GM03348 (cell line): Measurements from ENCODE around the gene DLG1.

ENCODE experiments used
- DNase-seq: peaks from one replicate; pipeline ENCODE4 v3.0.0; 2012; ENCODE audit warnings: low spot score

Gene DLG1

DNA sequence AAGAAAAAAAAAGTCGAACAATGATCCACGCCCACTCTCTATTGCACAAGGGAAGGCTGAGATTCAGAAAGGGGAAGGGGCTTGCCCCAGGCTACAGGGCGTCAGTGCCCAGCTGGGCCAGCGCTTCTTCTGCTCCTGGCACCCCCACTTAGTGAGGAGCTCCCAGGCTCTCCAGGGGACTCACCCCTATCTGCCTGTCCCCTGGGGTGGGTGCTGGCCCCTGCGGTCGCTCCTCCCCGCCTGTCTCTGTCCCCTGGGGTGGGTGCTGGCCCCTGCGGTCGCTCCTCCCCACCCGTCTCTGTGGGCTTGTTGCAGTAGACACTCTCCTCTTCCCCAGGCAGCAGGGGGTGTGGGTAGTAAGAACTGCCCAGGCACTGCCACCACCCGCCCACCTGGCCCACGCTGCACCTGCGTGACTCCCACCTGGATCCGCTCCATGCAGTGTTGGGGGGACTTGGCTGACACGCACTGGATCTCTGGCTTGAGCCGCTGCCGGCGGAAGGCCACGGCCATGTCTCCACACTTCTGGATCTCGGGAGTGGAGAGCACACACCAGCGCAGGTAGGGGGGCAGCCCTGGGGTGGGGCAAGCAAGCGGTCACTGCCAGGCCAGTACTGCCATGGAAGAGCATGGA lies 283.4 kb downstream of the DLG1 start:
- no peak for DNase-seq

DNA sequence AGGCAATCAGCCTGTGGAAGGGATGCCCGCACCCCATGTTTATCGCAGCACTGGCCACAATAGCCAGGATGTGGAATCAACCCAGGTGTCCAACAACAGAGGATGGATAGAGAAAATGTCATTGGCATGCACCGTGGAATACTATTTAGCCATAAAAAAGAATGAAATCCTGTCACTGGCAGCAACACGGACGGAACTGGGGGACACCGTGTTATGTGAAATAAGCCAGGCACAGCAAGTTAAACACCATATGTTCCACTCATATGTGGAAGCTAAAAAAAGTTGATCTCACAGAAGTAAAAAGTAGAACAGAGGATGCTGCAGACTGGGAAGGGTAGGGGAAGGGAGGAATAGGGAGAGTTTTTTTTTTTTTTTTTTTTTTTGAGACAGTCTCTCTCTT lies 284.4 kb downstream of the DLG1 start:
- DNase-seq: no peak

DNA sequence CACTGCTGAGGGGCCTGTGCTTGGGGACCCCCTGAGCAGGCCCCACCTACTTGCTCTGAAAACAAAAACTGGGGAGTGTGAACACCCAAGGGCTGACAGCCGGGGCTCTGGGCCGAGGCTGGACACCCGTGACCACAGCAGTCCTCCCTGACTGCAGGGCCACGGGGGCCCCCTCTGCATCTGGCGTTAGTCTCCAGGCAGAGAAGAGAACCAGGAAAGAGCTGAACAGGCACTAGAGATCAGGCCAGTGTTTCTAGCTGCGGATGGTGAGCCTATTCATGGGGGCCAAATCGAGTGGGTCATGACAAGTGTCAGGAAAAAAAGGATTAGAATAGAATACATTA lies 285.9 kb downstream of the DLG1 start:
- no peak for DNase-seq

DNA sequence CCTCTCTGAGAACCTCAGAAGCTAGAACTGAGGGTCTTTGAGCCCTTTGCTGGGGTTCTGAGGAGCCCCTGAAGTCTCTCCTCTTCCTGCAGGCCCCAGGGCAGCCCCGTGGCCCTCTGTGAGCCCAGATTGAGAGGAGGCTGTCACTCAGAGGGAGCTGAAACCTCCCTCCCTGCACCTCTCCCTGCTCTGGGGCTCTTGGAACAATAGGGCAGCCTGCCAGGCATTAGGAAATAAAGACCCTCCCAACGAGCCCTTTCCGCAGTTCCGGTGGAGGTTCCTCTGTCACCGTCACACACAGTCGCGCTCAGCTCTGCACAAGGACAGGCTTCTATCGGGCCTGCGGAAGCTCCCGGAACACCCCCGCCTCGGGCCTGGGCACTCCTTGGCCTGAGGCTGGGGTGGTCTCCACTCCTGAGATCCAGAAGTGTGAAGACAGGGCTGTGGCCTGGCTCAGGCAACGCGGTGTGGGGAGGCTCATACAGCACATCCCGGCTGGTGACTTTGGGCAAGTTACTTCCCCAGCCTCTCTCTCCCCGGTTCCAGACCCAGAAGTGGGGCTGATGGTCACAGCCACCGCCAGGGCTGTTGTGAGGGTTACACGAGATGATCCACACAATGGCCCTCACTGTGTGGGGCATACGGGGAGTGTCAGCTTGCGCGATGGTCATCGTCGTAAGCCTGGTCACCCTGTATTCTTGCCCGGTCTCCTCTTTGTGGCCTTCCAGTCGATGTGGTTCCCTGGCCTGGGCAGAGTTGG lies 286.5 kb downstream of the DLG1 start:
- no peak for DNase-seq

DNA sequence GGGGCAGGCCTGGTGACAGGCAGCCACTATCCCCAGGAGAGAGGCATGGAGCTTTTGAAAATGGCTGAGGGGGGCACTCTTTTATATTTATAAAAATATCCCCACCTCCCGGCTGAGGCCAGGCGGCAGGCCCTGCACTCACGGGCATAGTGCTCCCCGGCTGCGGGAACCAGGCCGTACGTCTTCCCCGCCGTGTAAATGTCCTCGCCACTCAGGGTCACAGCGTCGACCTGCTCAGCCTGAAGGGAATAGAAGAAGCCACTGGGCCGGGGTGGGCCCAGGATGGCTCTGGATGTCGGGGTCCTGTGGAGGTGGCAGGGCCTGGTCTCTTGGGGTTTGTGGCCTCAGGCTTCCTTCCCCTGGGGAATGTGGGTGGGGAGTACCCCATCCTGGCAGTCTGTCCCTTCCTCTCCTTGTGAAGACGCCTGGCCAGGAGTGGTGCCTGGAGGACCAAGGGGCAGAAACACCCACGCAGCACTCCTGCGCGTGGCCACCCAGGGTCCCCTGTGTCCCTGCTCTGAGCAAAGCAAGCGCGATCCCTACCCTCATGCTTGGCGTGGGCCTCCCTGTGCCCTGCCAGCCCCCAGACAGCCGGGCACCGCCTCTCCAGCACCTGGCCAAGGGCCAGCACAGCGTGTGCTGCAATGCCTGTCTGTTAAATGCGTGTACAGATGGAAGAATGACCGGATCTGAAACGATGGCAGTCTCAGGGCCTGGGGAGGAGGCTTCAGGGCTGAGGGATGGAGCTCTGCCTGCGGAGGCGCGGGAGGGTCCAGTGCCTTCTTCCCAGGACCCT lies 287.7 kb downstream of the DLG1 start:
- no peak for DNase-seq

DNA sequence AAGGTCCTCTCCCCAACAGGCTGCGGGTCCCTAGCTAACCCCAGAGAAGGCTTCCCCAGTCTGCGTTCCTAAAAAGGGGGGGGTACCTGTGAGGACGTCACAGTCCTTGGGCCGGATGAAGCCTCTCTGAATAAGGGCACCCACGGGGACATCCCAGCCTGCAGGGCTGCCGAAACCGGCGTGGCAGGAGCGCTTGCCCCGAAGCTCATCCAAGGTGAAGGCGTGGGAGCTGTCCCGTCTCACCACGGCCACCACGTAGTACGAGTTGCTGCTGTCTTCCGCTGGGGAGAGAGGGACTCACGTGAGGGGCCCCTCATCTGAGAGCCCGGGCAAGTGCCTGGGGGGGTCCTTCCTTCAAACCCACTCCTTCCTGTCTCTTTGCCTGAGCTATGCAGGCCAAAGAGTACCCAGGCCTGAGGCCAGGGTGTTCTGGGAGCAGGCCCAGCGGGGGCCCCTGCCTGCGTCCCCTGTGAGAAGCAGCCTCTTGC lies 288.8 kb downstream of the DLG1 start:
- DNase-seq: no peak

DNA sequence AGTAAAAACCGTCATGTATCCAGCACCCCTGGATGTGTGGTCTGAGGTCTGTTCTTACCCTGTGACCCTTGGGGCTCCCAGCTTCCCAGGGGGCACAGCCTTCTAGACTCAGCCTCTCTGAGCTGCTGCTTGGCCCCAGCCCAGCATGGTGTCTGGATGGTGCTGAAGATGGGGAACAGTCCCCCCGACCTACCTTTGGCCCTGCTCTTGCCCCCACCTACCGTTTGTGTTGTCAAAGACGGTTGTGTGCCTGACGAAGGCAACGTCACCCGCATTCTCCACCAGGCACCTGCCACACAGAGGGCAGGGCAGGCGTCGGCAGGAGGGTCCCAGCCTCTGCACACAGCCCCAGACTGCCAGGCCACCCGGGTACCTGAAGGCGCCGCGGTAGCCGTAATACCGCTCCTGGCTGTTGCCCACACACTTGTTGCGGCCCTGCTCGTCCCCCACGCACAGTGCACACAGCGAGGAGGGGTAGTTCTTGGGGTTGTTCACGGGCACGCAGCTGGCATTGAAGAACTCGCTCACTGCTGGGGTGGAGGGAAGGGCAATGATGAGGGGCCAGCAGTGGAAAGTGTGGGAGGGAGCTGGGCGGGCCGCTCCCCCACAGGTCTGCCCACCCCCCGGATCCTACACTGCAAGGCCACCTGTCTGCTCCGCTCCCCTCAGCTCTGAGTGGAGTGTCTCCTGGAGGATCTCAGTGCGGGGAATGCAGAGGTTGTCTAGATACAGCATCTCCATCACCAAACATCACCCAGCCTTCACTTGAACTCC lies 289.8 kb downstream of the DLG1 start:
- DNase-seq: no peak

DNA sequence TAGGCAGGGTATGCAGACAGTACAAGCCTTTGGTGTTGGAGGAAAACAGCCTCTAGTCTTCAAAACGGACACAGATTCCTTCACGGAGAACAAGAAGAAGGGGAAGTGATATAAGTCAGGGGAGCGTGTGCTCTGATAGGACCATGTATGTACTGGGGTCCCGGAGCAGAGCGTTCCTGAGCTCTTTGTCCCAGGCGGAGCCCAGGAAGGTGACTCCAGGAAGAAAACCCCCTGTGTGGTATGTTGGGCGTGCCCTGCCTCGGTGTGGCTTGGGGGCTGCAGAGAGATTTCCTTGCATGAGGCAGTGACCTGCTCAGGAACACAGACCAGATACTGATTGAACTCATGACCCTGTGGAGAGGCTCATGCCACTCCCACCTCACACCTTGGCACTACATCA lies 290.5 kb downstream of the DLG1 start:
- DNase-seq: no peak

DNA sequence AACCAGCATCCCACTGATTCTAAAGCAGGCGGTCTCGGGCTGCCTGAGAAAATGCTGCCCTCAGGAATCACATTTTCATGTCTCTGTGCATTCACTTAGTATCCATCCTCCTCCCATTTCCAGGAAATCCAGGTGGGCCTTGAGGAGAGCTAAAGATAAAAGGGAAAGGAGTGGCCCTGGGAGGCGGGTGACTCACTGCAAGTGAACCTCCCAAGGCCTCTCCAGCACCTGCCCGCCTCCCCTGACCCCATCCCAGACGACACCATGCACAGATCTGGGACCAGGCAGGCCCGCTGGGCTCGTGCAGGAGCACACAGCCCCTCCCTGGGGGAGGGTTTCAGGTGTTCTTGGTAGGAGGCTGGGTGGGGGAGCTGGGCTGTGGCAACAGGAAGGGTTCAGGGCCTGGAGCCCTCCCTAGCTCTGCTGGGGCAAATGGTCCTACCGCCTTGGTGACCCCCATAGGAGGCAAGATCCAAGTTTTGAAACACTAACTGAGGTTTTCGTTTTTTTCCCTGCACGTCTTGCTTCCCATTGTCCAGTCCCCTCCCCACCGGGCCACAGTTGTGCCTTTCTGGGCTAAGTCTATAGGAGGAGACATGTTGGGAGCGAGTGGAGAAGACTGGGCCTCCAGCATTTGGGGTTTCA lies 291.0 kb downstream of the DLG1 start:
- DNase-seq: no peak

DNA sequence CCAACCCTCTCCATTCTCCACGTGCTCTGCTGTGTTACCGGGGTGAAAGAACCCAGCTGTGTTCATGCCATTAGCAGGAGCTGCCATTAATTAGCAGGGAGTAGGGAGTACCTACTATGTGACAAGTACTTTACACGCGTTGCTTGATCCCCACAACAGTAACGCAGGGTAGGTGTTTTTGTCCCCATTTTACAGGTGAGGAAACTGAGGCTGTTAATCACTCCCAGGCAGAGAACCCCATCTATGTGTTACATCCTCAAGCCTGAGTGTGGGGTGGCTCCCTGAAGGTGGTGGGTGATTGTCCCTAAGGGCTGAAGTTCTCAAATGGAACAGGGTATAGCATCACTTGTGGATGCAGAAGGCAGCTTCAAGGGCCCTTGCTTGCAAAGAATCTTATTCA lies 291.6 kb downstream of the DLG1 start:
- DNase-seq: no peak

DNA sequence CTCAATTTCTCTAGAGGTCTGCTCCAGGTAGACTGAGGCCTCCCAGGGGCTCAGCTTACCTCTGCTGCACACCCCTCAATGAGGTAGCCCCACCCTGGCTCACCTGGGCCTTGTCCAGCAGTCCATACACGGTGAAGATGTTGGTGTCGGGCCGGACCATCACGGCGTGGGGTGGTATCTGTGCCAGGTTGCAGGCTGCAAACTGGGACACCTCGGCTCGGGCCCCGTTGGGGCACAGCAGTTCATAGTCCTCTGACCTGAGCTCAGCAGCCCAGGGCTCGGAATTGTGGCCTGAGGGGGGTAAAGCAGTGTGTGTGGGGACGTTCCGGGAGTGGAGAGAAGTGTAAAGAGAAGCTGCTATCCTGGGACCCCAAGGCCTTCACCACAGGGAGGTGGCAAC lies 292.0 kb downstream of the DLG1 start:
- no peak for DNase-seq

DNA sequence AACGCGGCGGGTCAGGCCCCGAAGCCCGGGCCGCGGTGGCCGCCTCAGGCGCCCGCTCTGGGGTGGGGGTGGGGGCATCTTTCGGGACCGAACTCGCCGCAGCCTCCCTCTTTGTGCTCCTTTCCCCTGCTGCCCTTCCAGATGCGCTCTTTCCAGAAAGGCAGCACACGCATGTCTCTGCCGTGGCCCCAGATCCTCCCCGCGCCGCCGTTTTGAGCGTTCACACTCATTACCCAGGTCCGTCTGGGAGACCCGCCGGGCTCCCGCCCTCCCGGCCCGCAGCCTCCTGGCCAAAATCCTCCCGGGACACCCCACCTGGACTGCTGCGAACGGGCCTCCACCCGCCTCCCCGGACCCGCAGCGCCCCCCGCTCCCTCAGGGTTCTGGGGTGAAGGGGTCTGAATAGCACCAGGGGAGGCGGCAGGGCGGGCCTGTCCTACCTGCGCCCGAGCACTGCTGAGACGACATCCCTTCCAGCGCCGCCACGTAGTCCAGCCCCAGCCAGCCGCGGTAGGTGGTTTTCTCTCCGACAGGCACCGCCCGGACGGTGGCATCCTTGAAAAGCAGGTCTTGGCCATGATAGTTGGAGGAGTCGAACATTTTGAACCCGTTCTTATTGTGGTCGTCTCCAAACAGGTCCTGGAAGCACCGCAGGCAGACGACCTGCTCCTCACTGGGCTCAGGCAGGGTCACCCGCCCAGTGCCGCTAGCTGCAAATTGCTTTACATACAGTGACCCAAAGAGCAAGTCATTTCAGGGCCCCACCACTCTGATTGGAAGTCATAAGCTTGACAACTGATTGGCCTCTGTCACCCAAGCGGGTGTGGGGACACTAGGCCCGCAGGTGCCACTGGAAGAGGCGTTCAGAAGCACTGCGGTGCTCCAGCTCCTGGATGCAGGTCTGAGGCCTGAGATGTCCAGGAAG lies 294.7 kb downstream of the DLG1 start:
- DNase-seq: no peak

DNA sequence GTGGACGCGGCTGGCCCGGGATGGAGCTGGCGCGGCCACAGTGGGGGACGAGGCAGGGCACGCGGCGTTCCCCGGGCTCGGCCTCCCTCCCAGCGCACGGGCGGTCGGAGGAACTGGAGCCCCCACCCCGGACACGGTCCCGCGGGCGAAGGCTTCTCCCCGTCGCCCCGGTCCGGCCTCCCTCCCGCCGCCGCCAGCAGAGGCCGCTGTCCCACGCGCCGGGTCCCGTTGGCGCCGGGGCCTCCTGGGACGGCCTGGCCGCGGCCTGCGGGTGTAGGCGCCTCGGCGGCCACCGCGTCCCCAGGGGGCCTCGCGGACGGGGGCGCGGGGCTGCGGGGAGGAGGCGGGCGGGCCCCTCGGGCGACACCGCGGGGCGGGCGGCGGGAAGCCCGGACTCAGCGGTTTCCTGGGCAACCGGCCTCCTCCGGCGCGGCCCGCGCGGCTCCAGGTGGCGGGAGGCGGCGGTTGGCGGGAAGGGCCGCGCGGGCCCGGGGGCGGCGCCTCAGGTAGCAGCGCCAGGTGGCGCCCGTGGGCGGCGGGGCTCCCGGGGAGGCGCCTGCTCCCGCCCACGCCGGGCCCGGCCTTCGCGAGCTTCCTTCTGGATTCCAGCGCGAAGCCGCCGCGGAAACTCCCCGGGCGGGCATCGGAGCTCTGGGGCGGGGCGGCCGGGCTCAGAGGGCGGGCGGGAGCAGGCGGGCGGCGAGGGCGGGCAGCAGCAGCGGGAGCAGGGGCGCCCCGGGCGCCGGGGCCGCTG lies 295.5 kb downstream of the DLG1 start:
- DNase-seq: peak; percentile 96

DNA sequence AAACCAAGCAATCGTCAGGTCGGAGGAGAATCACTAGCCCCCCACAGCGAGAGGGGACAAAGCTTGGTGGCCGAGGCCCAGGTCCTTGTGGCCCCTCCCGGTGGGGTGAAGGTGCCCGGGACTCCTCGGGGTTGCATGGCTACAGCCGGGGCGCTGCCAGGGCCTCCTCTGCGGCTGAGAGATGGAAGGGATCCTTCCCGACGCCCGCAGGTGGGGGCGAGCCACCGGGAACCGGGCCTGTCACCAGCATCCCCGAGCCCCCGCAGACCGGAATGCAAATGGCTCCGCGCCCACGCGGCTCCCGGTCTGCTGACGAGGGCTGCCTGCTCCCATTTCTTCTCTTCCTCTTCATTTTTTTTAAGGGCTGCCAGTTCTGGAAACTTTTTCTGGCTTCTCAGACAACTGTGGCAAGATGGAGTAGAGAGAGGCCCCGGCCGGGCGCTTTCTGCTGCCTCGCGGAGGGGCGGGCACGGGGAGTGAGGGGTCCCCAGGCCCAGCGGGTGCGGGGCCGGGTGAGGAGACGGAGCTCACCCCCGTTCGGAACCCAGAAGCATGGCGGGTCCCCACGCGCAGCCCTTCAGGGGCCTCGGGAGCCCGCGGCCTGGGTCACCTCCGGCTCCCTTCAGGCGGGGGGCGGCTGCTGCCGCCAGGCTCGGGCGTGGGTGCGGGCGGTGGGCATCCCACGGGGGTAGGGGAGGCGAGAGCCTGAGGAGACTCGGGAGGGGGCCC lies 296.3 kb downstream of the DLG1 start:
- peak; percentile 62 for DNase-seq

DNA sequence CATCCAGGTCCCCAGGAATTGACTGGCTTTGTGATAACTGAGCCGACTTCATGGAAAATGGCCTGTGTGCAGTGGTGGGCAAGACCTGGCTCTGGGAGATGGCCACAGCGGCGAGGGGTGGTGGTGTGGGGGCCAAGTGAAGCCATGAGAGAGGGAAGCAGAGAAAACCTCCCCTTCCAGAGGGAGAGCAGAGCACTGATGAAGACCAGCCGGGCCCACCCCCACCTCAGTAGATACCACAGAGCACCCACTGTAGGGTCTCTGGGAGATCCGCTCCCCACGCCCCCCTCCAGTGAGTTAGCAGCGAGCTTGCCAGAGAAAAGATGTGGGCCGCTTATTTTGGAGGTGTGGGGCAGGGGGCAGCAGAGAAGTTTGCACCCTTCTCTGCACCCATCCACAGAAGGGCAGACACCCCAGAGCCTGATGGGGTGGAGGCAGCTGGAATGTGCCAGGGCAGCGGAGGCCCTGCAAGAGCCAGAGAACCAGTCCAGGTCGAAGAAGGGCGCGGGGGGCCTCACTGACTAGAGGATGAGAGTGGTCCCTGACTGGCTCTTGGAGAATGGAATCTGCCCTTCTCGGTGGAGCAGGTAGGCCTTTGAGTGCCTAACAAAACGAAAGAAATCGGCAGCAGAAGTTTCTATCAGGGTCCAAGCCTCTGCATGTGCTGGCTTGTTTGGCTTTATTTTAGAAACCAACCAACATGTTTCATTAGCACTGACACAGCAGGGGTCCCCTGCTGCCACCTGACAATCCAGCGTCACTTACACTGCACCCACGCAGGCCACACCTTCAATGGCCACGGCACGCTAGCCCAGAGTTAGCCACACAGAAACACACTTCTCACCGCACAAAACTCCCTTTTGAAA lies 297.1 kb downstream of the DLG1 start:
- DNase-seq: no peak

DNA sequence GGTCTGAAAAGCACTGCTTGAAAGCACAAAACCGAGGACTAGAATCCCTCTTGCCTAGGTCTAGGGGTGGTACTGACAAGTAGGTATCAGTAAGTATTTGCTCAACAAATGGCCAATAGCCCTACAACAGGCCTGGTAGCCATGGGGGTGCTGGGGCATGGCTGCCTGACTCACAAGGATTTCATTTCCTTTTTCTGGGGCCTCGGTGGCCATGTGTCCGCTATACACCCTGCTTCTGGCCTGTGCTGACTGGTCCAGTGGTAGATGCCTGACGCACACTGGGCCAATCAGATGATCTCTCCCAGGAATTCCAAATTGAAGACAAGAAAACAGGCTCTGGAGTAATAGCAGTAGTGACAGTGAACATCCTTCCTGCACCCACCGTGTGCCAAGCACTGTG lies 298.2 kb downstream of the DLG1 start:
- no peak for DNase-seq

DNA sequence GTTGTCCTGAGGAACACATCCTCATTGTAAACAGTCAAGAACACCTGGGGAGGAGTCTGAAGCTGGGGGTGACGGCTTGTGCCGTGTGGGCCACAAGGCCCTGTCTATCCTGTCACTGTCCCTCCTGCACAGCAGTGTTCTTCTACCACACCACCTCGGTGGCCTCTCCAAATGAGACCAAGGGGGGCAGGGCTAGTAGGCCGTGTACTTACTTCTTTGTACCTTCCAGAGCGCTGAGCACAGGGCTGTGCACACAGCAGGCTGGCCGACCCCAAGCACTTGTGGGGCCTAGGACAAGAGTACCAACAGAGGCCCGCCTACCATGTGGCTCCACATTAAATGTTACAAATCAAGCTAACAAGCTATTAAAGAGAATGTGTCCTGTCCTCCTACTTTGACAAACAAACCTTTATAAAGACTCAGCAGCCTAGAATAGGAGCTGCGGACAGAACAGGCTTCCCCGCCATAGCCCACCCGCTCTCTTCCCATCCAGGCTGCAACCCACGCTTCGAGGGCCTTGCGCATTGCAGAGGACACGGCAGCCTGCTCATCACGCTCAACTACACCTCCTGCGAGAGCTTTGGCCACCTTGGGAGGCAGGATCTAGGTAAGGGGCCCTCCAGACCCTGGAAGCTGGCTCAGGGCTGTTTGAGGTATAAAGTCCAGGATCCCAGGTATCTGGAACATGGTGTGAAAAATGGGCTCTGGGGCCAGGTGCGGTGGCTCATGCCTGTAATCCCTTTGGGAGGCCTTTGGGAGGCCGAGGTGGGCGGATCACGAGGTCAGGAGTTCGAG lies 299.2 kb downstream of the DLG1 start:
- no peak for DNase-seq
